ENCODE data around the gene GIMAP6. TPM values are rescaled to one million over a fixed set of nuclear protein-coding genes. Genes with fewer than 3 reads are reported as not detected.
"Not testable (repeated sequence)": the region's sequence is repeated elsewhere in the genome, so short reads cannot be mapped to it uniquely, and the experiment has no call there.

Gene GIMAP6
- 10 to 100 TPM in 11 of 12 donors, not detected in 1; 13.9 to 18.3 (median 15.3) TPM for polyA plus RNA-seq (ENCODE audit: insufficient read length in 12 of 12)
- long read RNA-seq, donor 1, partial matches to known transcripts = 0 of 4 reads
- long read RNA-seq, donor 1, other reads (novel, unspliced or antisense) = 0 of 4 reads
- long read RNA-seq, donor 2, partial matches to known transcripts = 0 of 6 reads
- long read RNA-seq, donor 2, other reads (novel, unspliced or antisense) = 0 of 6 reads
- long read RNA-seq, donor 3, partial matches to known transcripts = 0 of 3 reads
- long read RNA-seq, donor 3, other reads (novel, unspliced or antisense) = 0 of 3 reads
- long read RNA-seq, donor 4, partial matches to known transcripts = 0 of 3 reads
- long read RNA-seq, donor 4, other reads (novel, unspliced or antisense) = 0 of 3 reads
- long read RNA-seq, donor 5, transcript GIMAP6-201 (3 exons, 3,440 nt) = major isoform, 5 of 9 reads
- long read RNA-seq, donor 5, partial matches to known transcripts = 0 of 9 reads
- long read RNA-seq, donor 5, other reads (novel, unspliced or antisense) = 0 of 9 reads
- long read RNA-seq, donor 6, partial matches to known transcripts = 0 of 1 reads
- long read RNA-seq, donor 6, other reads (novel, unspliced or antisense) = 0 of 1 reads
- long read RNA-seq, donor 7, transcript GIMAP6-201 (3 exons, 3,440 nt) = major isoform, 5 of 6 reads
- long read RNA-seq, donor 7, partial matches to known transcripts = 0 of 6 reads
- long read RNA-seq, donor 7, other reads (novel, unspliced or antisense) = 0 of 6 reads
- long read RNA-seq, donor 8, partial matches to known transcripts = 0 of 5 reads
- long read RNA-seq, donor 8, other reads (novel, unspliced or antisense) = 0 of 5 reads
- long read RNA-seq, donor 9, partial matches to known transcripts = 0 of 5 reads
- long read RNA-seq, donor 9, other reads (novel, unspliced or antisense) = 0 of 5 reads
- long read RNA-seq, donor 10, partial matches to known transcripts = 0 of 3 reads
- long read RNA-seq, donor 10, other reads (novel, unspliced or antisense) = 0 of 3 reads
- long read RNA-seq, donor 11, transcript GIMAP6-201 (3 exons, 3,440 nt) = major isoform, 5 of 6 reads
- long read RNA-seq, donor 11, partial matches to known transcripts = 0 of 6 reads
- long read RNA-seq, donor 11, other reads (novel, unspliced or antisense) = 0 of 6 reads

DNA sequence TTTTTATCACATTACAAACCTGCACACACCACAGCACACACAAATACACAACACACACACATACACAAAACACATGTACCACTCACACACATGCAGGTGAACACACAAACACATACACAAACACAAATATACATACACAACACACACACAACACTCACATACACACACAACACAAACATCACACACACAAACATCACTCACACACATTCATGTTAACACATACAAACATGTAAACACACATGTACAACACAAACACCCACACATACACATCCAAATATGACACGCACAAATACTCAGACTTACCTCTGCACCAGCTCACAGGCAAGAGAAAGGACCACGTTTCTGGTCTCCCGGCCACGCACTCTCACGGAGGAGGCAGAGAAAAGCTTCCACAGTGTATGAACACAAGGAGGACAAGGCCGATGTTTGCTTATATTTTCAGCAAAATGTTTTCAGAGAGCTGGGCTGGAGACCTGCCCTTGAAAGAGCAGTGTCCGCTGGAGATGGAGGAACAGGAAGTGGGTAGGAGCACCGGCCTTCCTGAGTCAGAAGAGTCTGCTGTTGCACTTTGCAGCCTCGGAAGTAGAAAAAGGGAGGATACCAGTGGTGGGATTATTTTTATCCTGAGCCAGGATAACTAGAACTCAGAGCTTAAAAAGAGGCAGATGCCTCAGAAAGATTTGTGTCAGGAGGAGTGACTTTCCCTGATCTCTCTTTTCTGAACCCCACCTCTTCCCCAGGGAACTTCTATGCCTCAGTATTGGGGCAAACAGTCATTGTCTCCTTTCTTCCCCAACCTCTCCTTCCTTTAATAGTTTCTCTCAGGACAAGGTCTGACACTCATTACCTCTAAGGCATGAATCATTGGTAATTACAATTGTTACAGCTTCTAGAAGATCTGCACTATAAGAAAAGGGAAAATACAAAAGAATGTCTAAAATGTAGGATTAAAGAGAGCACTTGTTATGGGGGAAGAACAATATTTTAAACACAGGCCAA, at the start of gene GIMAP6:
GIMAP6 (minus strand) TSS at position 520 of the 999 bp plus-strand sequence. CDS start 2,243 bp downstream, outside the sequence.
- DNase-seq = no peak

DNA sequence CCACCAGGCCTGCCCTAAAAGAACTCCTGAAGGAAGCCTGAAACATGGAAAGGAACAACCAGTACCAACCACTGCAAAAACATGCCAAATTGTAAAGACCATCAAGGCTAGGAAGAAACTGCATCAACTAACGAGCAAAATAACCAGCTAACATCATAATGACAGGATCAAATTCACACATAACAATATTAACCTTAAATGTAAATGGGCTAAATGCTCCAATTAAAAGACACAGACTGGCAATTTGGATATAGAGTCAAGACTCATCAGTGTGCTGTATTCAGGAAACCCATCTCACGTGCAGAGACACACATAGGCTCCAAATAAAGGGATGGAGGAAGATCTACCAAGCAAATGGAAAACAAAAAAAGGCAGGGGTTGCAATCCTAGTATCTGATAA, 48.2 kb upstream of the GIMAP6 start:
- not testable (repeated sequence) for DNase-seq

GRCh38 chr7:150678601-150679000, 46.4 kb upstream of the GIMAP6 start:
- not testable (repeated sequence) for DNase-seq

GRCh38 chr7:150676854-150677253, 44.7 kb upstream of the GIMAP6 start:
- not testable (repeated sequence) for DNase-seq

DNA sequence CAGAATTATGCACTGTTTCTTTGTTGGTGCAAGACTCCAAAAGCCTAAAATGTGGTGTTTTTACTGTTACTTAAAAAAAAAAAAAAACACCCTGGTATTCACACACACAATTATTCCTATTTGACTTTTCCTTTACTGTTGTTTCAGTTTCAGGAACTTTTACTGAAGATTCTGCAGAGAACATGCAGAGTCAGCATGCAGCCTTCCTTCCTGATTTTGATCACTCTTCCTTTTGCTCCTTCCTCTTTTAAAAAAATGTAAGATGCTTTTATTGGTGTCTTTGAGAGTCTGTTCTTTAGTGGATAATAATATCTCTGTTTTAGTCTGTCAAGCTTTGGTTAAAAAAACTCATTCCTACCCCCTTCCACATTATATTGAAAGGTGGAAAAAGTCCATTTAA, 44.1 kb upstream of the GIMAP6 start:
- DNase-seq = not testable (repeated sequence)

- DNase-seq = no peak
Measured at GRCh38 chr7:150675714-150676113, 43.5 kb upstream of the GIMAP6 start.

GRCh38 chr7:150671798-150672585, 39.8 kb upstream of the GIMAP6 start:
- DNase-seq = not testable (repeated sequence)

- DNase-seq = no peak
Measured at GRCh38 chr7:150668977-150669376, 36.8 kb upstream of the GIMAP6 start.

DNA sequence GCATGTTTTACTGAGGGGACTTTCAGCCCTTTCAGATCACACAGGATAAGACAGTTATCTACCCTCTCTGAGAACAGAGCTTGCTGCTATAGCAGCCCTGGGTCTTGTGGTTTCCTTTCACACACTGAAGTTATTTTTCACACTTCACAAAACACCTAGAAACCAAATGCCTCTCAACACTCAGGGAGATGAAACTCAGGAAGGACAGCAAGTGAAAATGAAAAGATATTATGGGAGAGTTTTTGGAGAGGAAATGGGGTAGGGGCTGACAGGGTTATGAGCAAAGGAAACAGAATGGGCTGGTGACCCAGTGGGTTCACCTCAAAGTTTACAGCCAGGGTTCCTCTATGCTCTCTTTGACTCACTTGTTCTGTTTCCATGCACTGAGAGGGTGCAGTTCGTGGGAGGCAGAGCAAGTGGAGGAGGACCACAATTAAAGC, 36.3 kb upstream of the GIMAP6 start:
- no peak for DNase-seq

DNA sequence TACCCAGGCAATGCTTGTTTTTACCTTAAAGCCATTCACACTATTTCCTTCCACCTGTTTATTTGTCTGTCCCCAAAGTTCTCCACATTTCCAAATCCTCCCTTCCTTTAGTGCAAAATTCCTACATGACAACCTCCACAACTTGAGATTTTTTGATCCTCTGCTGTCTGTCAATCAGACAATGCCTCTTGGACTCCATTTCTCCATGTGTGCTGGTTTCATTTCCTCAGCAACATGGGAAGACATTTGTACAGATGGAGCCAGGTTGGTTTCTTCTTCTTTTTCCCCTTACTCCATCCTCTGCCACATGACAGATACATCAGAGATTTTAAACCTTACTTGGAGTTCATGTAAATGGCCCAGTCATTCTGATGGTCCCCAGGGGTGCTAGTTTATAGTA, 34.2 kb upstream of the GIMAP6 start:
- no peak for DNase-seq

- no peak for DNase-seq
Measured at GRCh38 chr7:150665896-150666295, 33.7 kb upstream of the GIMAP6 start.

DNA sequence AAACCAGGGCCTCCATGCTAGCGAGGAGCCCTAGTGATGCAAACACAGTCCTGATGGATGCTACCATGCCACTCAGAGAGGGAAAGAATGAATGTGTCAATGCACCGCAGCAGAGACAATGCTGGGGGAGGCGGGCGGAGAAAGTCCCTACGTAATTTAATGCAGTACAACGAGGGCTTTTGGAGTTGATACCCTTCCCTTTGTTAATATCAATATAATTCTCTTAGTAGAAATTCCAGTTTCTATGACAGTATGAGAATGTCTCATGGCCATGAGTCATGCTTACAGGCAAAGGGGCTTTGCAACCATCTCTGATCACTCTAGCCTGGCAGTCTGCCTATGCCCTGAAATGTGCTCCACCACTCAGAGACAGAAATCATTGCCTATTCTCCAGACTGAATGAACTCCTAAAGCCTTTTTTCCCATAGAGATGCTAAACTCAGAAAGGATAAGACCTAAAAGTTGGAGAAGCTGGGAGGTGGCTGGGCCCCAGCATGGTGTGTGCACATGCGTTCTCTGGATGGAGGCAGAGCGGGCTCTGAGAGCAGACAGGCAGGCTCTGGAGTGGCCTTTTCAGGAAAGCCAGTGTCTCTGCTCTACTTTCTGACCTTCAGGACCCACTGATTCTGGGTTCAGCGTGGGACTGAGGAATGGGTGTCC, 33.0 kb upstream of the GIMAP6 start:
- DNase-seq = no peak

DNA sequence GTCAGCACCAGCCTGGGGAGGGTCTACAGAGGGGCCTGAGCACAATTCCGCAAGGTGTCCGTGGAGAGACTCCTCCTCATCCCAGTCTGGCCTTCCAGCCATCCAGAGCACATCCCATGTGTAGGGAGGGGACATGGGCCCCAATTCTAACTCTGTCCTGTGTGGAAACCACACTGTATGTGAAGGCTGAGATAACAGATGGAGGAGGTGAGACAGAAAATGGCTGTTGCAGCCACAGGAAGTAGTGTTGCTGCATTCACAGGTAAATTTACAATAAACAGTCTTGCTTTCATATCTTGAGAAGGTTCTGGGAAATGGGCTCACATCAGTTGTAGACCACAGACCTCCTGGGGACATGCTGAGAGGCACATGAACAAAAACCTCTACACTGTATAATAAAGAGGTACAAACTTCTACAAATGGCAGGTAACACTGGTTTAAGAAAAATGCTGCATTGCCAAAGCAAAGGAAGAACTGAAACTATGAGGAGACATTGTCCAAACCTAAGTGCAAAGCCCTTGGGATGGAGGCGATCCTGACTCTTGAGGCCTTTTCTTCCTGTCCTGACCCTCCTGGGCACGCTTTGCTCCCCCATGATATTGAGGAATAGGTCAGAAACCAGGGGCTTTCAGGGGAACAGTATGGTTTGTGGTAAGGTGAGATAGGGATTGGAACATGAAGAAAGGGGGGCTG, 31.8 kb upstream of the GIMAP6 start:
- no peak for DNase-seq

GRCh38 chr7:150662821-150663220, 30.6 kb upstream of the GIMAP6 start:
- DNase-seq = not testable (repeated sequence)

DNA sequence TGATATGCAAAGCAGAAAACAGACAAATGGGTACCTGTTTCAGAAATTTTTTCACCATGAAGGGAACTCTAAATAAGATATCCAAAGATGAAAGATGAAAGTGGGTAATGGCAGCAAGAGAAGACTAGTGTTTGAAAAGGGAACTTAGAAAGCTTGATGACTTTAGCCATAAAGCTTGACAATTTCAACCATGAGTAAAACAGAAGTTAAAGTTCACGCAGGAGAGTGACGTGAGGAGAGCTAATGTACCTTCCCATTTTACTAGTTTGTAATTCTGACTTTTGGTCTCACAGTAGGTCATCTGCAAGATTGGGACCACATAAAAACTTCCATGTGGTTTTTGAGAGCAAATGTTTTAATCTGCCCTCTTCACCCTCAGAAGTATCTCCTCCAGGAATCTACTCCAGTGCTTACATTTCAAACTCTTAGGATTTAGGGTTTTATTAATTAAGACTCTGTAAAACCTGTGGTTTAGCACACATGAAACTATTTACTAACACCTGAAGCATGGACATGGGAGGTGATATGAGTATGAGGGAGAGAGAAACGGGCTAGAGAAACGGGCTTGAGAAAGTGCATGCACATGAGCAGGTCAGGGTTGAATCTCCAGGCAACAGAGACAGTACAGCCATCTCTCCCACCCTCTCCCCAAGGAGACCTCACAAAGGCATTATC, 28.9 kb upstream of the GIMAP6 start:
- no peak for DNase-seq

- DNase-seq = no peak
Measured at GRCh38 chr7:150657526-150657925, 25.3 kb upstream of the GIMAP6 start.

DNA sequence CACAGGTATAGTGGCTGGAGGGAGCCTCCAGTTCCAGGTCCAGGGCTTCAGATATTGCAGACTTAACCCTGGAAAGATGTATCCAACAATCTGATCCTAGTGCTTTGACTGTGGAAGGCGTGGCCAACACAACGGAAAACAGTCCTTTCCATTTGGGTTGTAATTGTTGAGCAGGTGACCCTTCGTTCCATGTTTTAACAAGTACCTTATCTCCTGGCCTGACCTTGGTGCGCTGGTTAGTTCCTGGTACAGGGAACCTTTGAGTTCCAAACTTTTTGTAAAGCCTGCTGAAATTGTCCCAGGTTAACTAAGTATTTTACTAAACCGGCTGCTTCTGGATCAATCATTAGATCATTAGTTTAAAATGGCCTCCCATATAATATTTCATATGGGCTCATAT, 23.9 kb upstream of the GIMAP6 start:
- no peak for DNase-seq

GRCh38 chr7:150654692-150655091, 22.5 kb upstream of the GIMAP6 start:
- DNase-seq = no peak
